GM18861 (cell line): ENCODE data around the gene GOLGA6L25.
A peak's percentile ranks its signal among the peaks of the same experiment; 100 is the strongest.
"Not testable (repeated sequence)": the region's sequence is repeated elsewhere in the genome, so short reads cannot be mapped to it uniquely, and the experiment has no call there.

ENCODE experiments used
- ATAC-seq: cut with Tn5 transposase; IDR thresholded peaks from one replicate; pipeline ENCODE4 v1.9.1; 2021; ENCODE audit not compliant: unreplicated experiment

The GOLGA6L25 gene

GRCh38 chr15:28553268-28553667 is at the start of gene GOLGA6L25:
GOLGA6L25 (plus strand) TSS chr15:28553568; CDS start chr15:28553629, 61 bp downstream.
- not testable (repeated sequence) for ATAC-seq

DNA sequence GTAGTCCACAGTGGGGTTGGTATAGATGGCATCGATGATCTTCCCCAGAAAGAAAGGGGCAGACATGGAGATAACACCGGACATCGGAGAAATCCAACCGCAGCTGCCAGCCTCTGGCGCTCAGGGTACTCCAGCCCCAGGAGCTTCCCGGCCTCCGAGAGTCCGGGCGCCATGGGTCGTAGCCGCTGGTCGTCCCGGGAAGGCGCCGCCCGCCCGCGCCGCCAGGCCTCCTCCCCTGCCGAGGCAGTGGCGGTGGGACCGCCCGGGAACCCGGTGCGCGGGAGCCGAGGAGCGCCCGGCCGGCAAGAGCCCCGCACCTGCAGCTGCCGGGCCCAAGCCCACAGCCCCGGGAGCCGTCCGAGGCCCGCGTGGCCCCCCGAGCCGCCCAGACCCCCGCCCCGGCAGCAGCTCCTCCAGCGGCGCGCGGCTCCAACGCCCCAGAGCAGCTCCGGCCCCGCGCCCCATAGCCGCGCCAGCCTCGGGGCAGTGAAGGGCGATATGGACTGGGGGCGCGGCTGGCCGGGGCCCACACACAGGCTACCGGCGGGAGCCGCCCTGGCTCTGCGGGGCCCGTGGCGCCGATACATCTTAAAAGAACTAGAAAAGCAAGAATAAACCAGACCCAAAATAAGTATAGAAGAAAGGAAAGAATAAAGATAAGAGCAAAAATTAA is 45.0 kb upstream of the GOLGA6L25 start:
- not testable (repeated sequence) for ATAC-seq

GRCh38 chr15:28514128-28514527 is 39.2 kb upstream of the GOLGA6L25 start:
- not testable (repeated sequence) for ATAC-seq

DNA sequence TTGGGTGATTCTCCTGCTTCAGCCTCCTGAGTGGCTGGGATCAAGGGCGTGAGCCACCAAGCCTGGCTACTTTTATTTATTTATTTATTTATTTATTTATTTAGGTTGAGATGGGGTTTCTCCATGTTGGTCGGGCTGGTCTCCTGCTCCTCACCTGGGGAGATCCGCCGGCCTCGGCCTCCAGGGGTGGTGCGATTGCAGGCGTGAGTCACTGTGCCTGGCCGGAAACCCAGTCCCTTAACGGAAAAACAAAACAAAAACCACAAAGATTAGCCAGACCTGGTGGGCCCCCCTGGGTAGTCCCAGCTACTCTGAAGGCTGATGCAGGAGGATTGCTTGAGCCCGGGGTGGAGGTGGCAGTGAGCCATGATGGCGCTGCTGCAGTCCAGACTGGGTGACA is 38.2 kb upstream of the GOLGA6L25 start:
- not testable (repeated sequence) for ATAC-seq

DNA sequence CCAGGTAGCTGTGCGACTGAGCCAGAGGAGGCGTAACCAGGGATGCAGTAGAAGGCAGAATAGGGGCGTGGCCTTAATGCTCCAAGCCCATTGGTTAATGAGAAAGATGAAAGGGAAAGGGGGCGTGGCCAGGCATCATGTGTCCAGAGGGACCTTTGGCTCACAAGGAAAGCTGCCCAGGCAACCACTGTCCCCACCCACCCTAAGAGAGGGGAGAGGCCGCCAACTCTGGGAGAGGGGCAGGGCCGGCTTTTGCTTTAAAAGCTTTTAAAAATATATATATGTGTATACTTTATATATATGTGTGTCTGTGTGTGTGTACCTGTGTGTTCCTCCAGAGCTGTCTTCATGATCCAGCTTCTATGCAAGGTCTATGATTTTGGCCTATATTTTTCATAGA is 20.4 kb upstream of the GOLGA6L25 start, which contains the start of gene GOLGA8G:
Gene GOLGA8G (minus strand): TSS at position 18 of the 400 bp plus-strand sequence. CDS start 62 bp downstream, outside the sequence.
- ATAC-seq, result not testable (repeated sequence)

GRCh38 chr15:28573351-28573750 is 20.0 kb downstream of the GOLGA6L25 start:
- not testable (repeated sequence) for ATAC-seq

- ATAC-seq, result peak; percentile 67
Observed at GRCh38 chr15:28588977-28589606, 35.7 kb downstream of the GOLGA6L25 start.

- ATAC-seq, result not testable (repeated sequence)
Observed at GRCh38 chr15:28589769-28590168, 36.4 kb downstream of the GOLGA6L25 start.

GRCh38 chr15:28592395-28592794 is 39.0 kb downstream of the GOLGA6L25 start:
- not testable (repeated sequence) for ATAC-seq

- ATAC-seq, result not testable (repeated sequence)
Observed at GRCh38 chr15:28593424-28594129, 40.2 kb downstream of the GOLGA6L25 start.

GRCh38 chr15:28597471-28597870 is 44.1 kb downstream of the GOLGA6L25 start:
- ATAC-seq, result not testable (repeated sequence)

DNA sequence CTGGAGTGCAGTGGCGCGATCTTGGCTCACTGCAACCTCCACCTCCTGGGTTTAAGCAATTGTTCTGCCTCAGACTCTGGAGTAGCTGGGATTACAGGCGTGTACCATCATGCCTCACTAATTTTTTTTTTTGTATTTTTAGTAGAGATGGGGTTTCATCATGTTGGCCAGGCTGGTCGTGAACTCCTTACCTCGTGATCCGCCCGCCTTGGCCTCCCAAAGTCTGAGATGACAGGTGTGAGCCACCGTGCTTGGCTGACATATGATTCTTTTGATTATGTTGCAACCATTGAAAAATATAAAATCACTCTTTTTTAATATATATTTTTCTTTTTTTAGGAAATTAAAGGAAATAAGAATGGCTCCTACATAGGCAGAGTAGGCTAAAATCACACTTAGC is 44.8 kb downstream of the GOLGA6L25 start:
- ATAC-seq, result not testable (repeated sequence)

DNA sequence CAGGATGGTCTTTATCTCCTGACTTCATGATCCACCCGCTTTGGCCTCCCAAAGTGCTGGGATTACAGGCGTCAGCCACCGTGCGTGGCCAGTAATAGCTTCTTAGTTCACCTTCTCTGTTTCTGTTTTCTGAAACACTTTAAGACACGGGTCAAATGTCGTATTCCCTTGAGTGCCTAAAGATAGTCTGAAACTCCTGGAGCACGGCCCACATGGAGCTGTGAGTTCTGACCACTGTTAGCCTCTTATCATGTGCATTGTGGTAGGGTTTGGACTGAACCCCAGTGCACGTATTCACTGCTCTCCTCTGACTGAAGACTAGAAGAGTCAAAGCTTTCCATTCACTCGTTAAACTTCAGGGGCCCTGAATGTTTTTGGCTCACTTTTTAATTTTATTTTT is 48.8 kb downstream of the GOLGA6L25 start:
- ATAC-seq, result not testable (repeated sequence)
